ENCODE data around the gene RPS14.
A peak's percentile ranks its signal among the peaks of the same experiment; 100 is the strongest.

Gene RPS14

DNA sequence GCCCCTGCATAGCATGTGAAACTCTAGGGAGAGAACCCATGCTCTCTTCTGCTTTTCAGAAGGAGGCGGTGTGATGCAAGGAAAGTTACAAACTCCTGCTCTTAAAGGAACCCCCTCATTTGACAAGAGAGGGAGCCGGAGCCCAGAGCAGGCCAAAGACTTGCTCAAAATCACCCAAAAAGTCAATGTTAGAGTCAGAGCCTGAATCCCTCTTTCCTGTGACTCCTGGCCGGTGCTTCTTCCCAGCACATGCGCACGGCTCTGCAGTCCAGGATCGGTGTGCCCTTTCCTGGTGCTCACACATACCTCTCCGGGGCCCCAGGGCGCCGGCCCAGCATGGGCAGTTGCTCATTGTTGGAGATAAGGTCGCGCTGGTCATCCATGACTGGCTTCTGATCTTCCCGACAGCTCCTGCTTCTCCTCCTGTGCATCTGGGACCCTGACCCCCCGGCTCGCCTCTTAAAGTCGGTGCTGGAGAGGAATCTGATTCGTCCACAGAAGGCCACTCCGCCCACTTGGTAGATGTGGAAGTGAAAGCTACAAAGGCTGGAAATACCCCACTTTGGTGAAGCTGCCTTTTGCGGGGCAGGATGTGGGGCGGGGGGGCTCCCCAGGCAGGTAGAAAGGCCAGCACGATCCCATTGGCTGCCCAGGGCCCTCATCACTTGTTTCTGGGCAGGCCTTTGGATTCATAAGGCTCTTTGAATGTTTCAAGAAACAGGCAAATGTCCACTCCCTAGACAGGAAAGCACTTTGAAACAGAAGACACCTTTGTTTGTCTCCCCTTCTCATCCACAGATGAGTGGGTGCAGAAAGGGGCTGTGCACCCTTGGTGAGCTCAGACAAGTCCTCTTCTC, 37.0 kb downstream of the RPS14 start, which contains the start of gene CD74:
Gene CD74, minus strand, starts transcription at position 592 of the 857 bp plus-strand sequence. Its CDS starts 161 bp downstream, at position 431.
- H3K4me3 Mint-ChIP-seq, result peak within 1 kb of the TSS; percentile 85 to 90 (median 86)
- no peaks in the 10 kb centered on the region for H3K9me3 Mint-ChIP-seq
- H3K27me3 Mint-ChIP-seq (ENCODE audit: low read depth), result no peaks in the 10 kb centered on the region
- H3K36me3 Mint-ChIP-seq (ENCODE audit: low read depth), result no peaks in the 10 kb centered on the region
- H3K4me1 Mint-ChIP-seq, result peaks cover 19% of the 10 kb centered on the region
- TF ChIP-seq, protein P1, sequence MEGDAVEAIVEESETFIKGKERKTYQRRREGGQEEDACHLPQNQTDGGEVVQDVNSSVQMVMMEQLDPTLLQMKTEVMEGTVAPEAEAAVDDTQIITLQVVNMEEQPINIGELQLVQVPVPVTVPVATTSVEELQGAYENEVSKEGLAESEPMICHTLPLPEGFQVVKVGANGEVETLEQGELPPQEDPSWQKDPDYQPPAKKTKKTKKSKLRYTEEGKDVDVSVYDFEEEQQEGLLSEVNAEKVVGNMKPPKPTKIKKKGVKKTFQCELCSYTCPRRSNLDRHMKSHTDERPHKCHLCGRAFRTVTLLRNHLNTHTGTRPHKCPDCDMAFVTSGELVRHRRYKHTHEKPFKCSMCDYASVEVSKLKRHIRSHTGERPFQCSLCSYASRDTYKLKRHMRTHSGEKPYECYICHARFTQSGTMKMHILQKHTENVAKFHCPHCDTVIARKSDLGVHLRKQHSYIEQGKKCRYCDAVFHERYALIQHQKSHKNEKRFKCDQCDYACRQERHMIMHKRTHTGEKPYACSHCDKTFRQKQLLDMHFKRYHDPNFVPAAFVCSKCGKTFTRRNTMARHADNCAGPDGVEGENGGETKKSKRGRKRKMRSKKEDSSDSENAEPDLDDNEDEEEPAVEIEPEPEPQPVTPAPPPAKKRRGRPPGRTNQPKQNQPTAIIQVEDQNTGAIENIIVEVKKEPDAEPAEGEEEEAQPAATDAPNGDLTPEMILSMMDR (IDR thresholded peaks at IDR 0.05; ENCODE audit: unreplicated experiment in 3 of 3), result no peak
- peak within 1 kb of the TSS; percentile 81 to 95 (median 89) for H3K27ac Mint-ChIP-seq

- H3K36me3 Mint-ChIP-seq (ENCODE audit: low read depth), result no peaks in the 10 kb centered on the region
- peaks cover 19% of the 10 kb centered on the region for H3K4me1 Mint-ChIP-seq
- no peaks in the 10 kb centered on the region for H3K27me3 Mint-ChIP-seq (ENCODE audit: low read depth)
- H3K27ac Mint-ChIP-seq, result no peak overlapping the region
- TF ChIP-seq, protein P1 (IDR thresholded peaks at IDR 0.05; ENCODE audit: unreplicated experiment in 3 of 3), result no peak
- H3K4me3 Mint-ChIP-seq, result peak overlapping the region in 1 of 3 experiments; percentile 26
- H3K9me3 Mint-ChIP-seq, result no peaks in the 10 kb centered on the region
Measured at GRCh38 chr5:150411245-150411979, 38.1 kb downstream of the RPS14 start.

DNA sequence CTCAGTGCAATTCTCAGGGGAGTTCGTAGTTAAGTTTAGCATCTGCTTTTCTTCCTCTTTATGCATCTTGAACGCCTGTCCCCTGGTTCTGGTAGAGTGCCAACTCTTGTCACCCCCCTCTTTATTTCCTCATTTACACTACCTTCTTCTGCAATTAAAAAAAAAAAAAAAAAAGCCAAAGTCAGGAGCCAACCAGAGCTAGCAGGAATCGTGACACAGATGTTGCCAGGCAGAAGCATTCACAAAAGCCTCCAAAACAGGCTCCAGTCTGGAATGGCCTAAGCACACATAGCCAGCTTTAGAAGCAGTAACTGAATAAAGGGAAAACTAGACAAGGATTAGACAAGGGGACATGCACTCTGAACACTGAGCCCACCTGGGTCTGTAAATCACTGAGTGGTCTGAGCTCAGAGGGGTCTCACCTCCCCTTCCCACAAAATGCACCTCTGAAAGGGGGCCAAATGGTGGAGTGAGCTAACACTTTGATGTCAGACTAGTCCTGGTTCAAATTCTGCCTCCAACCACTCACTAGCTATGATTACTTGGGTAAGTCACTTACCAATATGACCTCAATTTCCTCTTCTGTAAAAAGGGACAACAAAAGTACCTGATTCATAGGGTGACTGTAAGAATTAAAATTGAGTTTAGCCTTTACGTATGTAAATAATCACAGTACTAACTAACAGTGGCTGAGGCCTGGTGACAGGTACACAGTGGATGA, 38.9 kb downstream of the RPS14 start:
- Mint-ChIP-seq H3K4me1 (peaks cover 19% of the 10 kb centered on the region), H3K9me3 (no peaks in the 10 kb centered on the region), H3K27ac (peak overlapping the region; percentile 28 to 63 (median 53)), H3K27me3 (ENCODE audit: low read depth) (no peaks in the 10 kb centered on the region), H3K36me3 (ENCODE audit: low read depth) (no peaks in the 10 kb centered on the region), H3K4me3 (peak overlapping the region; percentile 25 to 38 (median 30))
- TF ChIP-seq, protein P1 (IDR thresholded peaks at IDR 0.05; ENCODE audit: unreplicated experiment in 3 of 3), result no peak

DNA sequence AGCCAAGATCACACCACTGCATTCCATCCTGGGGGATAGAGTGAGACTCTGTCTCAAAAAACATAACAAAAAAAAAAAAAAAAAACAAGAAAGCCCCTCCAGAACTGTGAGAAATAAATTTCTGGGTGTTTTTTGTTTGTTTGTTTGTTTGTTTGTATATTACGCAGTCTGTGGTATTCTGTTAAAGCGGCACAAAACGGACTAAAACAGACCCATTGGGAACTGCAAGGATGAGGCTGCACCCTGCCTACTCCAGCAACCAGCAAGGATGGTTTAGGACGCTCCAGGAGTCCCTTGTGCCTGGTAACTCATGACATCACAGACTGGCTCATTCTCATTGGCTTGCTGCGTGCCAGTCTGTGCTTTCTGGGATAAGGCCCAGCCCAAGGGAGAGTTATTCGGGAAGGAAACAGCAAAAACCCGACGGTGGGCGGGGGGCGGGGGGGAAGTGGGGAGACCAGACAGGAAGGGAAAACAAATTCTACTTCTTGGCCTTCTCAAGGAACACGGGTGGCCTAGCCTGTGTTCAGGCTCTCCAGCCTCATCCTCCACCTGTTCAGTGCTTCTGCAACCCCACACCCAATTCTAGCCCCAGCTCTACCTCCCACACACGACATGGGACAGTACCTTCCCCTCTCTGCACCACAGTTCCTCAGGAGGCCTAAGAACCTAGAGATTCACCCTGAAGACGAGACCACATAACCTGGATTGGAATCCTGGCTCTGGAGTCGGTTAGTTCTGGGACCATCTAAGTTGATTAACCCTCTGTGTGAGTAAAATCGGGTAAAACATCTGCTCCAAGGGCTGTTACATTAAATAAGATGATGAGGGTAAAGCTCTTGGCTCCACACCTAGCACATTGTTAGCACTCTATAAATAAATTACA, 39.7 kb downstream of the RPS14 start:
- no peaks in the 10 kb centered on the region for H3K9me3 Mint-ChIP-seq
- TF ChIP-seq, protein P1 (IDR thresholded peaks at IDR 0.05; ENCODE audit: unreplicated experiment in 3 of 3), result no peak
- H3K36me3 Mint-ChIP-seq (ENCODE audit: low read depth), result no peaks in the 10 kb centered on the region
- H3K4me1 Mint-ChIP-seq, result peaks cover 19% of the 10 kb centered on the region
- H3K27me3 Mint-ChIP-seq (ENCODE audit: low read depth), result no peaks in the 10 kb centered on the region
- H3K4me3 Mint-ChIP-seq, result peak overlapping the region in 1 of 3 experiments; percentile 11
- H3K27ac Mint-ChIP-seq, result peak overlapping the region; percentile 28 to 63 (median 53)

All from nephron (organoid).